ENCODE results near the gene RCC2. TPM values are rescaled to one million over a fixed set of nuclear protein-coding genes. Genes with fewer than 3 reads are reported as not detected.

RCC2 gene
- total and polyA plus RNA-seq, 4 donors = 25.8 to 58.1 (median 46.8) TPM

GRCh38 chr1:17437580-17438317, 1.7 kb downstream of the RCC2 start:
- Histone ChIP-seq H3K36me3 (ENCODE audit: control insufficient read depth, insufficient read depth, low read length) (peaks cover 33% of the 10 kb centered on the region), H3K4me1 (ENCODE audit: control insufficient read depth, insufficient read depth, low read length) (peaks cover 26% of the 10 kb centered on the region), H3K27me3 (ENCODE audit: control insufficient read depth, insufficient read depth, low read length) (peaks cover 20% of the 10 kb centered on the region), H3K9me3 (ENCODE audit: control insufficient read depth, insufficient read depth, low read length) (no peaks in the 10 kb centered on the region), H3K4me3 (ENCODE audit: low read depth, low read length) (peak overlapping the region; percentile 57), H3K27ac (ENCODE audit: low read depth, low read length) (peak overlapping the region; percentile 25)
- WGBS (ENCODE audit: insufficient coverage) = under 1% methylated on average over 112 of the region's 115 CpGs
- peak in 4 of 6 donors; percentile 43 to 81 (median 64) for DNase-seq (ENCODE audit: low read depth in 4 of 6, low spot score in 6 of 6)

- H3K36me3 ChIP-seq (ENCODE audit: control insufficient read depth, insufficient read depth, low read length) = peaks cover 38% of the 10 kb centered on the region
- peak overlapping the region; percentile 57 for H3K4me3 ChIP-seq (ENCODE audit: low read depth, low read length)
- H3K4me1 ChIP-seq (ENCODE audit: control insufficient read depth, insufficient read depth, low read length) = peaks cover 26% of the 10 kb centered on the region
- WGBS (ENCODE audit: insufficient coverage) = under 1% methylated on average over 8 of the region's 9 CpGs
- no peak for DNase-seq (ENCODE audit: low read depth in 4 of 6, low spot score in 6 of 6)
- H3K9me3 ChIP-seq (ENCODE audit: control insufficient read depth, insufficient read depth, low read length) = no peaks in the 10 kb centered on the region
- peaks cover 20% of the 10 kb centered on the region for H3K27me3 ChIP-seq (ENCODE audit: control insufficient read depth, insufficient read depth, low read length)
- H3K27ac ChIP-seq (ENCODE audit: low read depth, low read length) = peak overlapping the region; percentile 25
Measured at GRCh38 chr1:17437260-17437579, 2.3 kb downstream of the RCC2 start.

- peaks cover 26% of the 10 kb centered on the region for H3K4me1 ChIP-seq (ENCODE audit: control insufficient read depth, insufficient read depth, low read length)
- no peak for DNase-seq (ENCODE audit: low read depth in 4 of 6, low spot score in 6 of 6)
- H3K27ac ChIP-seq (ENCODE audit: low read depth, low read length) = no peak overlapping the region
- H3K4me3 ChIP-seq (ENCODE audit: low read depth, low read length) = peak overlapping the region; percentile 57
- H3K27me3 ChIP-seq (ENCODE audit: control insufficient read depth, insufficient read depth, low read length) = peaks cover 14% of the 10 kb centered on the region
- 49% methylated on average over 10 of the region's 13 CpGs for WGBS (ENCODE audit: insufficient coverage)
- no peaks in the 10 kb centered on the region for H3K9me3 ChIP-seq (ENCODE audit: control insufficient read depth, insufficient read depth, low read length)
- H3K36me3 ChIP-seq (ENCODE audit: control insufficient read depth, insufficient read depth, low read length) = peaks cover 42% of the 10 kb centered on the region
Measured at GRCh38 chr1:17436380-17437174, 2.9 kb downstream of the RCC2 start.

GRCh38 chr1:17434601-17435000, 4.9 kb downstream of the RCC2 start:
- Histone ChIP-seq H3K27ac (ENCODE audit: low read depth, low read length) (no peak overlapping the region), H3K4me3 (ENCODE audit: low read depth, low read length) (no peak overlapping the region), H3K9me3 (ENCODE audit: control insufficient read depth, insufficient read depth, low read length) (no peaks in the 10 kb centered on the region), H3K36me3 (ENCODE audit: control insufficient read depth, insufficient read depth, low read length) (peaks cover 46% of the 10 kb centered on the region), H3K4me1 (ENCODE audit: control insufficient read depth, insufficient read depth, low read length) (peaks cover 18% of the 10 kb centered on the region), H3K27me3 (ENCODE audit: control insufficient read depth, insufficient read depth, low read length) (no peaks in the 10 kb centered on the region)
- no peak for DNase-seq (ENCODE audit: low read depth in 4 of 6, low spot score in 6 of 6)
- 84% methylated on average over 7 of the region's 9 CpGs for WGBS (ENCODE audit: insufficient coverage)

- Histone ChIP-seq H3K4me3 (ENCODE audit: low read depth, low read length) (no peak overlapping the region), H3K36me3 (ENCODE audit: control insufficient read depth, insufficient read depth, low read length) (peaks cover 48% of the 10 kb centered on the region), H3K27me3 (ENCODE audit: control insufficient read depth, insufficient read depth, low read length) (no peaks in the 10 kb centered on the region), H3K27ac (ENCODE audit: low read depth, low read length) (no peak overlapping the region), H3K4me1 (ENCODE audit: control insufficient read depth, insufficient read depth, low read length) (peaks cover 18% of the 10 kb centered on the region), H3K9me3 (ENCODE audit: control insufficient read depth, insufficient read depth, low read length) (no peaks in the 10 kb centered on the region)
- 86% methylated on average over 1 of the region's 3 CpGs for WGBS (ENCODE audit: insufficient coverage)
- DNase-seq (ENCODE audit: low read depth in 4 of 6, low spot score in 6 of 6) = no peak
Measured at GRCh38 chr1:17434016-17434415, 5.5 kb downstream of the RCC2 start.

- H3K36me3 ChIP-seq (ENCODE audit: control insufficient read depth, insufficient read depth, low read length) = peaks cover 52% of the 10 kb centered on the region
- no peak overlapping the region for H3K27ac ChIP-seq (ENCODE audit: low read depth, low read length)
- WGBS (ENCODE audit: insufficient coverage) = 91% methylated on average over 4 of the region's 13 CpGs
- H3K4me3 ChIP-seq (ENCODE audit: low read depth, low read length) = no peak overlapping the region
- H3K4me1 ChIP-seq (ENCODE audit: control insufficient read depth, insufficient read depth, low read length) = peaks cover 18% of the 10 kb centered on the region
- H3K9me3 ChIP-seq (ENCODE audit: control insufficient read depth, insufficient read depth, low read length) = no peaks in the 10 kb centered on the region
- no peak for DNase-seq (ENCODE audit: low read depth in 4 of 6, low spot score in 6 of 6)
- no peaks in the 10 kb centered on the region for H3K27me3 ChIP-seq (ENCODE audit: control insufficient read depth, insufficient read depth, low read length)
Measured at GRCh38 chr1:17433261-17433660, 6.2 kb downstream of the RCC2 start.

- Histone ChIP-seq H3K27ac (ENCODE audit: low read depth, low read length) (no peak overlapping the region), H3K4me1 (ENCODE audit: control insufficient read depth, insufficient read depth, low read length) (peaks cover 18% of the 10 kb centered on the region), H3K27me3 (ENCODE audit: control insufficient read depth, insufficient read depth, low read length) (no peaks in the 10 kb centered on the region), H3K36me3 (ENCODE audit: control insufficient read depth, insufficient read depth, low read length) (peaks cover 60% of the 10 kb centered on the region), H3K4me3 (ENCODE audit: low read depth, low read length) (no peak overlapping the region), H3K9me3 (ENCODE audit: control insufficient read depth, insufficient read depth, low read length) (no peaks in the 10 kb centered on the region)
- WGBS (ENCODE audit: insufficient coverage) = 93% methylated on average over 3 of the region's 3 CpGs
- DNase-seq (ENCODE audit: low read depth in 4 of 6, low spot score in 6 of 6) = no peak
Measured at GRCh38 chr1:17432412-17432811, 7.1 kb downstream of the RCC2 start.

GRCh38 chr1:17429183-17429582, 10.3 kb downstream of the RCC2 start:
- Histone ChIP-seq H3K4me1 (ENCODE audit: control insufficient read depth, insufficient read depth, low read length) (no peaks in the 10 kb centered on the region), H3K27me3 (ENCODE audit: control insufficient read depth, insufficient read depth, low read length) (no peaks in the 10 kb centered on the region), H3K4me3 (ENCODE audit: low read depth, low read length) (no peak overlapping the region), H3K9me3 (ENCODE audit: control insufficient read depth, insufficient read depth, low read length) (no peaks in the 10 kb centered on the region), H3K27ac (ENCODE audit: low read depth, low read length) (no peak overlapping the region), H3K36me3 (ENCODE audit: control insufficient read depth, insufficient read depth, low read length) (peaks cover 73% of the 10 kb centered on the region)
- no peak for DNase-seq (ENCODE audit: low read depth in 4 of 6, low spot score in 6 of 6)
- 92% methylated on average over 7 of the region's 9 CpGs for WGBS (ENCODE audit: insufficient coverage)

- DNase-seq (ENCODE audit: low read depth in 4 of 6, low spot score in 6 of 6) = no peak
- WGBS (ENCODE audit: insufficient coverage) = 92% methylated on average over 17 of the region's 21 CpGs
- H3K36me3 ChIP-seq (ENCODE audit: control insufficient read depth, insufficient read depth, low read length) = peaks cover 72% of the 10 kb centered on the region
- H3K4me1 ChIP-seq (ENCODE audit: control insufficient read depth, insufficient read depth, low read length) = no peaks in the 10 kb centered on the region
- no peaks in the 10 kb centered on the region for H3K27me3 ChIP-seq (ENCODE audit: control insufficient read depth, insufficient read depth, low read length)
- no peak overlapping the region for H3K4me3 ChIP-seq (ENCODE audit: low read depth, low read length)
- H3K27ac ChIP-seq (ENCODE audit: low read depth, low read length) = no peak overlapping the region
- no peaks in the 10 kb centered on the region for H3K9me3 ChIP-seq (ENCODE audit: control insufficient read depth, insufficient read depth, low read length)
Measured at GRCh38 chr1:17427696-17428660, 11.5 kb downstream of the RCC2 start.

Measured in spinal cord (tissue), 10 donors.